Activated T-helper 2 cell treated with anti-CD3 and anti-CD28 coated beads, Interferon-gamma antibody, Interleukin-2, Interleukin-4, amounts not matched to agents 10 μg/mL and 5 μg/mL and 100 μg/mL, durations not matched to agents 14 hours and 24 hours and 36 hours (primary cell): Measurements from ENCODE around the gene ANKRD44. TPM values are rescaled to one million over a fixed set of nuclear protein-coding genes. Genes with fewer than 3 reads are reported as not detected.

Experiments used
- DNase-seq: peaks from one replicate; pipeline ENCODE4 v3.0.0; 2021; ENCODE audit warnings: low spot score
- H3K27ac Mint-ChIP-seq: one replicate; pipeline ENCODE4 v1.8.0; 2021; ENCODE audit warnings: mixed read lengths
- H3K27me3 Mint-ChIP-seq: one replicate; pipeline ENCODE4 v1.8.0; 2021; ENCODE audit warnings: low read depth, mixed read lengths
- H3K36me3 Mint-ChIP-seq: one replicate; pipeline ENCODE4 v1.8.0; 2021; ENCODE audit warnings: low read depth, mixed read lengths
- H3K4me1 Mint-ChIP-seq: one replicate; pipeline ENCODE4 v1.8.0; 2021; ENCODE audit warnings: low read depth, mixed read lengths
- H3K4me3 Mint-ChIP-seq: one replicate; pipeline ENCODE4 v1.8.0; 2021; ENCODE audit warnings: low read depth, mild to moderate bottlenecking, moderate library complexity, mixed read lengths
- H3K9me3 Mint-ChIP-seq: one replicate; pipeline ENCODE4 v1.8.0; 2021; ENCODE audit warnings: mixed read lengths
- intact Hi-C: fragments of 100-400 bp; cut with micrococcal nuclease; formaldehyde crosslinking; loops from one replicate; pipeline ENCODE4 v1.15.1; 2023
- total RNA-seq: library from RNA; stranded (reverse); gene quantifications from 2 replicates; pipeline ENCODE4 v1.2.3, GENCODE V29; 2022

The ANKRD44 gene
- total RNA-seq, 1 donor from 2014 or later = 120 TPM

DNA sequence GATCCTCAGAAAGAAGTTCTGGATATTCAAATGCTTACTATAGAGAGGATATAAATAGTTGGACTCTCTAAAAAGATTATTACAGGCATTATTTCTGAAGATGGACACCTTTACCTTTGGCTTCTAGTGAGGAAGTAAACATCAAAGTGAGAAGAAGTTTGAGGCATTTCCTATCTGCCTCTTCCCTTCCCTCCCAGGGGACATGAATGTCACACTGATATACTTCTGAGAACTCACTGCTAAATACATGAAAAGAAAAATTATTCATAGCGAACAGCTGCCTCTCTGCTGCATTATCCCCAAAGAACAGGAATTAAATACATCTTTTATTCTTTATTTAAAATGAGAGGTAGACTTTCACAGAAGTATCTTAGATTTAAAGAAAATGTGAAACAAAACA is 320.5 kb downstream of the ANKRD44 start:
- H3K9me3 Mint-ChIP-seq = peaks cover 6% of the 10 kb centered on the region
- peak overlapping the region; percentile 86 for H3K27ac Mint-ChIP-seq
- no peak for DNase-seq
- H3K36me3 Mint-ChIP-seq = peaks cover 80% of the 10 kb centered on the region
- no peaks in the 10 kb centered on the region for H3K27me3 Mint-ChIP-seq
- peaks cover 54% of the 10 kb centered on the region for H3K4me1 Mint-ChIP-seq
- intact Hi-C loops = no loop called here
- H3K4me3 Mint-ChIP-seq = no peak overlapping the region

DNA sequence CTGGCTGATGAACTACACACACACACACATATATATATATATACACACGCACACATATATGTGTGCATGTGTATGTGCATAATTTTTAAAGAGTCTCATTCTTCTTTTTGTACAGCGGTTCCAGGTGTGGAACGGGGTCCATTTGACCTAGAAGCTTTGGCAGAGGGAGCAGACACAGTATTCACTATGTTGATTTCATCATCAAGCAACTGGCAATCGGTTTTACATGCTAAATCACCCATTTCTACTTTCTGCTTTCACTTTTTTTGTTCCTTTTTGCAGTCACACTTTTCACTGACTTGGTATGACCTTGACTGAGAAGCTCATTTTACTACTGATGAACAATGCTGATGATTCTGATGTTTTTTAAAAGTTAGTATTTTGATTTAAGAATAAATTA is 321.1 kb downstream of the ANKRD44 start:
- peaks cover 57% of the 10 kb centered on the region for H3K4me1 Mint-ChIP-seq

DNA sequence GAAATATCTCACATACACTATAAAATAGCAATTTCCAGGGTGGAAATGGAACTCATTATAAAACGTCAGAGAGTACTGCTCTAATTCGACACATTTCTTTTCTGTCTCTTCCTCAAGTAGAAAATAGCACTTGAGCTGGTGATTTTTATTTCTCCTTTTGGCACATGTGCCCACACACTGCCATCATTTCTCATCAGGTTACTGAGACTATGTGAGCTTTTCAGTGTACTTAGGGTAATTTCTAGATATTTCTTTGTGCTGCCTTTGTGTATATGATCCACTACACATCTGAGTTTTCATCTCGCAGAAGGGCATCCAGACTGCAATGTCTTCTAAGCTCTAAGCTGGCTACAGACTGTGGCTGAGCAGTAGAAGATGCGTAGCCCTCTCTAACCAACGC is 321.9 kb downstream of the ANKRD44 start:
- Mint-ChIP-seq H3K9me3 (peaks cover 11% of the 10 kb centered on the region), H3K4me3 (peak overlapping the region; percentile 24), H3K27ac (peak overlapping the region; percentile 86), H3K27me3 (no peaks in the 10 kb centered on the region), H3K4me1 (peaks cover 55% of the 10 kb centered on the region), H3K36me3 (peaks cover 87% of the 10 kb centered on the region)
- no peak for DNase-seq
- intact Hi-C loops = loop anchor here (1.0 to 10.0 kb wide), 5 partner anchors 13 to 744 kb away; partner anchors contain the start of gene GTF3C3

More for the DNA sequence above, 321.1 kb downstream of the ANKRD44 start:
- no peaks in the 10 kb centered on the region for H3K27me3 Mint-ChIP-seq
- no peak for DNase-seq
- intact Hi-C loops = loop anchor here (5.0 to 10.0 kb wide), 2 partner anchors 192 to 745 kb away; partner anchors contain the start of gene GTF3C3
- no peak overlapping the region for H3K4me3 Mint-ChIP-seq
- peak overlapping the region; percentile 86 for H3K27ac Mint-ChIP-seq
- peaks cover 11% of the 10 kb centered on the region for H3K9me3 Mint-ChIP-seq
- peaks cover 83% of the 10 kb centered on the region for H3K36me3 Mint-ChIP-seq

DNA sequence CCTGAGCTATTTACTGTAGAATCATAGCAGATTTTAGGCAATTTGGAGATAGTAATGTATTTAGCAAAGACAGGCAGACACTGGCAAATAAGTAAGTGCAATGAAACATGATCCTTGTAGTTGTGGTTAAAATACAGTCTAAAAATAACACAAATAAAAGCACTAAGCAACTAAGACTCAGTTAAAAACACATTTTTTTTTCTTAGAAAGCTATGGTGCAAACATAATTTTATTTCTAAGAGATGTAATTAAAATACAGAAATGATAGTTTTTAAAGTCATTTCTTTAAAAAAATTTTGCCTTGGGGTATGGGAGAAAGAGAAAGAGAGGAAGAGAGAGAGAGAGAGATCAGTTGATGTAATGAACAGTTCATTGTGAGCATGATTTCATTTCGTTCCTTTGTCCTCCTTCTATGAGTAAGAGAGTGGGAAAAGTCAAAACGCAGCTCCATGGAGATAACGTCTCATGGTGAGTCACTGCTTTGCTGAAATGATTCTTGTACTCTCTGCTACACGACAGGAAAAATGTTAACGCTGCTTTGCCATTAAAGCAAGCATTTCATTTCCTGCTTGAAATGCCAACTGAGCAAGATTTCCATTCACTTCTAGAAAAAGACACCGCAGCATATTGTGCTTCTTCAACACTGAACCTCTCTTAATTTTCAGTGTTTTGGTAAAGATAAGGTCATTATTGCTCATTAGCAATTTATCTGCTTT is 322.8 kb downstream of the ANKRD44 start:
- Mint-ChIP-seq H3K36me3 (peaks cover 81% of the 10 kb centered on the region), H3K4me1 (peaks cover 57% of the 10 kb centered on the region), H3K4me3 (peak overlapping the region; percentile 54), H3K27ac (peak overlapping the region; percentile 86), H3K27me3 (no peaks in the 10 kb centered on the region), H3K9me3 (peaks cover 11% of the 10 kb centered on the region)
- DNase-seq = peak; percentile 35
- intact Hi-C loops = loop anchor here (1.0 to 10.0 kb wide), 5 partner anchors 13 to 743 kb away; partner anchors contain the start of gene GTF3C3

DNA sequence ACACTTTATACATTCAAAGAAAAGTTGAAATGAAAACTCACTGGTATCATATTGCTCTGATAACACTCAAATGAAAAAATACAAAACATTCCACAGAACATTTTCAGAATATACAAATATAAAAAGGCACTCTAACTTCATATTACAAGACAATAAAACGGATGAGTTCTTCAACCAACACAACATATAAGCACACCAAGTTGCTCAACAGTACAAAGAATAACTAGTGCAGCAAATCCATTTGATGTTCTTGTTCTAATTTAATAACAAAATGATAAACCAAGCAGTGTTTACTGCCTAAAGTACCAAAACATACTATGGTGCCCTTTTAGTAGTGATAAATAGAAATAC is 323.3 kb downstream of the ANKRD44 start:
- no peaks in the 10 kb centered on the region for H3K27me3 Mint-ChIP-seq
- DNase-seq = no peak
- H3K27ac Mint-ChIP-seq = peak overlapping the region; percentile 86
- H3K4me3 Mint-ChIP-seq = no peak overlapping the region
- peaks cover 57% of the 10 kb centered on the region for H3K4me1 Mint-ChIP-seq
- intact Hi-C loops = loop anchor here (5.0 to 10.0 kb wide), 2 partner anchors 190 to 742 kb away; partner anchors contain the start of gene GTF3C3
- H3K9me3 Mint-ChIP-seq = peaks cover 11% of the 10 kb centered on the region
- peaks cover 82% of the 10 kb centered on the region for H3K36me3 Mint-ChIP-seq

DNA sequence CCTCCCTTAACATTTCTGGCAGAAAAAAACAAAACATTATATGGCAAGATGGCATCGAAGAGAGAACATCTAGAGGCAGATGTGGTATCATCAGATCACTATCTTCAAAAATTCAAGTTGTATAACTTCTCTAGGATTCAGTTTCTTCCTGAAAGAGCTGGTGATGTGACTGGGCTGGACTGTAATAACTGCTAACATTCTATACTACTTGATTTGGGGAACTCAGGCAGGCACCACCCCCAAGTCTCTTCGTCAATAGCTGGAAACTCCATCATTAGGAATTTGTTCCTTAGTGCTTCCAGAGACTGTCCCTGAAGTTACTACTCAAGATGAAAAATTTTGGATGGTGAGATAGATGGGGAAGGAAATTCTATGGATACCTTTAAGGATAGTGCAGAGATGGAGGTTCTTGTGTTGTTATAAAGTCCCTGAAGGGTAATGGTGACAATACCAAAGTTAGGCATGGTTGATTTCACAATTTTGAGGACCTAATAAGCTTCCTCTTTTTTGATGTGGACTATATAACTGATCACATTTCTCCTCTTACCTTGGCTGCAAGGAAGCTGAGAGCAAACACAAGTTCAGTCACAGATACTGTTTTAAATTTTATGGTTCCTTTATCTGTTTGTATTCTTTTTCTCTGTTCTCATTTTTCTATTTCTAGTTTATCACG is 324.9 kb downstream of the ANKRD44 start:
- Mint-ChIP-seq H3K4me1 (peaks cover 54% of the 10 kb centered on the region), H3K9me3 (peaks cover 11% of the 10 kb centered on the region), H3K36me3 (peaks cover 65% of the 10 kb centered on the region), H3K27me3 (no peaks in the 10 kb centered on the region), H3K4me3 (no peak overlapping the region), H3K27ac (no peak overlapping the region)
- DNase-seq = no peak
- intact Hi-C loops = loop anchor here (5.0 to 10.0 kb wide), 2 partner anchors 188 to 741 kb away; partner anchors contain the start of gene GTF3C3

DNA sequence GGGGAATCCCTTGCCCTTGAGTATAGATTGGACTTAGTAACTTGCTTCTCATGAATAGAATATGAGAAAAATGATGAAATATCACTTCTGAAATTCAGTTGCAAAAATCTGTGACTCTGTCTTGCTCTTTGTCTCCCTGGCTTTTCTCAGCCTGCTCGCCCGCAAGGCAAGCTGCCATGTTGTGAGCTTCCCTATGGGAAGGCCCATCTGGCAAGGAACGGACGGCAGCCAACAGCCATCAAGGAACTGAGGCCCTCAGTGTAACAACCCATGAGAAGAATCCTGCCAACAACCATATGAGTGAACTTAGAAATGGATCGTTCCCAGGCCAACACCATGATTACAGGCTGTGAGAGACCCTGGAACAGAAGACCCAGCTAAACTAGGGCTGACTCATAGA is 325.7 kb downstream of the ANKRD44 start:
- Mint-ChIP-seq H3K4me3 (no peak overlapping the region), H3K9me3 (peaks cover 11% of the 10 kb centered on the region), H3K27me3 (no peaks in the 10 kb centered on the region), H3K36me3 (peaks cover 58% of the 10 kb centered on the region), H3K4me1 (peaks cover 46% of the 10 kb centered on the region), H3K27ac (no peak overlapping the region)
- DNase-seq = no peak
- intact Hi-C loops = loop anchor here (5.0 to 10.0 kb wide), 2 partner anchors 188 to 740 kb away; partner anchors contain the start of gene GTF3C3

DNA sequence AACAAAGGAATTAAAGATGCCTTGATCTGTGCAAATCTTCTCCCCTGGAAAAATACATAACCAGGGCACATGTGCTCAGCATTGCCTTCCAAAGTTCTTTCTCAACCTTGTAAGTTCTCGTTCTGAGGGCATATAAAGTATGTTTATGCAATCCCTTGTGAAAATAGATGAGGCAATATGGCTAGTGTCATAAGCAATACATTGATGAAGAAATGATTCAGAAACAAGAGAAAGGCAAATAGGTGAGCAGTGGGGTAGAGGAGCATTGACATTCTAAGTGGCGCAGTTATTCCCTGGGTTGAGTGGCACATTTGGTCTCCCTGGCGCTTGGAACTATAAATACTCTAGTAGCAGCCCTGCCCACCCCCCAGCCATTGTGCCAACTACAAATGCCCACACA is 326.6 kb downstream of the ANKRD44 start:
- no peak for DNase-seq
- H3K4me1 Mint-ChIP-seq = peaks cover 38% of the 10 kb centered on the region
- H3K36me3 Mint-ChIP-seq = peaks cover 51% of the 10 kb centered on the region
- peaks cover 11% of the 10 kb centered on the region for H3K9me3 Mint-ChIP-seq
- H3K4me3 Mint-ChIP-seq = no peak overlapping the region
- no peak overlapping the region for H3K27ac Mint-ChIP-seq
- no peaks in the 10 kb centered on the region for H3K27me3 Mint-ChIP-seq
- intact Hi-C loops = loop anchor here (10.0 kb wide), 1 partner anchor 739 kb away; no protein-coding TSS in a partner anchor

DNA sequence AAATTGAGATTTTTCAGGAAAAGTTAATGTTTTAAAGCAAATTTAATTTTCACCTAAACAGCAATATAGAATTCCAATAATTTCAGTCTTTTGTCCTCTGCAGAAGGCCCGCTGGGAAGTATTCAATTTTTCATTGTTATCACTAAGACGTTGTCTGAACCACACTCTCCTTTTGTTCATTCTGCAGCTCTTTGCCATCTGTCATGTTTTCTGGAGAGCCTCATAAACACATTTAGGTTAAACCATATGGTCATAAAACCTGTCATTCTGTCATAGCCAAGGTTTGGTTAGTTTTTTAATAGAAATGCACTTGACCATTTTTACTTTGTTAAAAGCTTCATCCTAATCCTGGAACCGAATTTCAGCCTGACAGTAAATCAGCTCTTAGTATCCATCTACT is 330.1 kb downstream of the ANKRD44 start:
- intact Hi-C loops = loop anchor here (10.0 kb wide), 1 partner anchor 736 kb away; no protein-coding TSS in a partner anchor
- H3K4me3 Mint-ChIP-seq = no peak overlapping the region

DNA sequence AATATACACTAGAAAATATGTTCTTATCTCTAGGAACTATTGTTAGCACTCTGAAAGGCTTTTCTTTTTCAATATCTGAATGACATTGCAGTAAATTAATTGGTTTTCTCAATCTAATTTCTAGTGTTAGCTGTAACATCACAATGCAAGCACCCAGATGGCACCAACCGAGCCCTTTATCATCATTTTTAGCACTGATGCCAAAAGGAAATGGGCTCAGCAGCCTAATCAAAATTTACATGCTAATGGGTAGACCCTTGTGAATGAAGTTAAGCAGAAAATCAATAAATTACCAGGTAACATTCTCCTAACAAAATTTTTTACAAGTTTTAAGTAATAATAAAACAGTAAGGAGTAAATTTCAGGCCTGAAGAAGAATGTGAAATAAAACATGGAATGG is 330.6 kb downstream of the ANKRD44 start:
- no peaks in the 10 kb centered on the region for H3K27me3 Mint-ChIP-seq
- peaks cover 28% of the 10 kb centered on the region for H3K36me3 Mint-ChIP-seq
- H3K4me3 Mint-ChIP-seq = no peak overlapping the region
- H3K4me1 Mint-ChIP-seq = peaks cover 17% of the 10 kb centered on the region
- H3K27ac Mint-ChIP-seq = no peak overlapping the region
- peaks cover 19% of the 10 kb centered on the region for H3K9me3 Mint-ChIP-seq
- intact Hi-C loops = loop anchor here (10.0 kb wide), 1 partner anchor 735 kb away; no protein-coding TSS in a partner anchor
- DNase-seq = no peak

More for the DNA sequence above, 330.1 kb downstream of the ANKRD44 start:
- Mint-ChIP-seq H3K9me3 (peaks cover 24% of the 10 kb centered on the region), H3K4me1 (peaks cover 17% of the 10 kb centered on the region), H3K36me3 (peaks cover 30% of the 10 kb centered on the region), H3K27ac (no peak overlapping the region), H3K27me3 (no peaks in the 10 kb centered on the region)
- DNase-seq = no peak

DNA sequence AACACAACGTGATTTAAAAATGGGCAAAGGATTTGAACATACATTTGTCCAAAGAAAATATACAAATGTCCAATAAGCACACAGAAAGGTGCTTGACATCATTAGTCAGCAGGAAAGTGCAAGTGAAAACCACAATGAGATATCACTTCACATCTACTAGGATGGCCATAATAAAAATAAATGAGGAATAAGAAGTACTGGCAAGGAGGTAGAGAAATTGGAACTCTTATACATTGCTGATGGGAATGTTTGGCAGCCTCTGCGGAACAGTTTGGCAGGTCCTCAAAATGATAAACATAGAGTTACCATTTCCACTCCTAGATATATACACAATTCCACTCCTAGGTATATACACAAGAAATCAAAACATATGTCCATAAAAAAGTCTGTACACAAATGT is 333.1 kb downstream of the ANKRD44 start:
- Mint-ChIP-seq H3K27me3 (no peaks in the 10 kb centered on the region), H3K4me1 (peaks cover 18% of the 10 kb centered on the region), H3K9me3 (peaks cover 16% of the 10 kb centered on the region), H3K4me3 (no peak overlapping the region), H3K36me3 (peaks cover 13% of the 10 kb centered on the region), H3K27ac (no peak overlapping the region)
- no peak for DNase-seq
- intact Hi-C loops = no loop called here

DNA sequence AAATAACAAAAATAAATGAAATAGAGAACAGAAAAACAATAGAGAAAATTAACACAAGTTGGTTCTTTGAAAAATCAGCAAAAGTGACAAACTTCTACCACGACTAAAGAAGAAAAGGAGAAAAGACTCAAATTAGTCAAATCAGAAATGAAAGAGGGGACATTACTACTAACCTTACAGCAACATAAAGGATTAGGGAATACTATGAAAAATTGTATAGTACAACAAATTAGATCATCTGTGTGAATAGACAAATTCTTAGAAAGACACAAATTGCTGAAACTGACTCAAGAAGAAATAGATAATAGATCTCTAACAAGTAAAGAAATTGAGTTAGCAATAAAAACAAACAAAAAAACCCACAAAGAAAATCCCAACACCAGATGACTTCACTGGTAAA is 335.6 kb downstream of the ANKRD44 start:
- peaks cover 16% of the 10 kb centered on the region for H3K9me3 Mint-ChIP-seq
- intact Hi-C loops = loop anchor here (1.0 kb wide), 3 partner anchors 13 to 48 kb away; no protein-coding TSS in a partner anchor

More for the DNA sequence above, 335.6 kb downstream of the ANKRD44 start:
- Mint-ChIP-seq H3K4me1 (peaks cover 26% of the 10 kb centered on the region), H3K36me3 (peaks cover 11% of the 10 kb centered on the region), H3K4me3 (no peak overlapping the region), H3K27me3 (no peaks in the 10 kb centered on the region), H3K27ac (peak overlapping the region; percentile 10)
- no peak for DNase-seq
